Right forelimb (tissue), 1 donor: ENCODE data around the gene IL1RAPL2.
"Not testable (repeated sequence)": the region's sequence is repeated elsewhere in the genome, so short reads cannot be mapped to it uniquely, and the experiment has no call there.

Experiments
- DNase-seq: peaks from one replicate; pipeline ENCODE4 v3.0.0-alpha.2; 2018

Gene IL1RAPL2

DNA sequence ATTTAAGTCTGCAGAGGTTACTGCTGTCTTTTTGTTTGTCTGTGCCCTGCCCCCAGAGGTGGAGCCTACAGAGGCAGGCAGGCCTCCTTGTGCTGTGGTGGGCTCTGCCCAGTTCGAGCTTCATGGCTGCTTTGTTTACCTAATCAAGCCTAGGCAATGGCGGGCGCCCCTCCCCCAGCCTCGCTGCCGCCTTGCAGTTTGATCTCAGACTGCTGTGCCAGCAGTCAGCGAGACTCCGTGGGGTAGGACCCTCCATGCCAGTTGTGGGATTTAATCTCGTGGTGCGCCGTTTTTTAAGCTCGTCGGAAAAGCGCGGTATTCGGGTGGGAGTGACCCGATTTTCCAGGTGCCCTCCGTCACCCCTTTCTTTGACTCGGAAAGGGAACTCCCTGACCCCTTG is 111.5 kb downstream of the IL1RAPL2 start:
- not testable (repeated sequence) for DNase-seq

DNA sequence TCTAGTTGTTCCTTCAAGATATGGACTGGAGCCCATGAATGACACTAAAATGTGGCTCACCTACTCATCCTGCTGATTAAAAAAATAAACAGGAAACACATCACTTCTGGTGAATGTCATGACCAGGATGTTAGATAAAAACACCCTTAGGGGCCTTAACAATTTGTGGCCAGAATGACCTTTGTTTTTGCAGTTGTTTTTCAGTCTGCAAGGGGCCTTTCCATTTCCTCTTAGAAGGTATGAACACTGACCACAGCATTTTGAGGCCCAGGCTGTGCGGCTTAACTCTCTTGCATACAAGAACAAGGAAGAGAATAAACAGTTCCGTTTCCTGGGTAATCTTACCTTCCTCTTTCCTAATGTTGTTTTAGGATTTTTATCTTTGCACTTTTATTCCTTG is 113.2 kb downstream of the IL1RAPL2 start:
- no peak for DNase-seq

DNA sequence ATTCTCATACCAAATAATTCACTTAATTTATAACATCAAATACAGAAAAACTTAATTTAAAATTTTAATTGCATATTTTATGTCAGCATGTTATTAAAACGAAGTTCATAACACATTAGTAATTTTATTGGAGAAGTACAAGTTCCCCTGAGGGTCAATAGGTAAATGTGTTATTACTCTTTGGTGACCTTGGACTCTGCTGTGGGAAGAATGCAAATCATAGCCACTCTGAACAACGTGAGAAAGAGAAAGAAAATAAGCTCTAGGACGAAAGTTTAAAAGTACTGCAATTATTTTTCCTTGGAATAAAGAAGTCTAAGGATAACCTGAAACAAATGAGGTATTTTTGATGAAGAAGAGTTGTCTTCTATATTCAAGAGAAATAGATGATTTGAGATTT is 115.2 kb downstream of the IL1RAPL2 start:
- DNase-seq, result no peak

DNA sequence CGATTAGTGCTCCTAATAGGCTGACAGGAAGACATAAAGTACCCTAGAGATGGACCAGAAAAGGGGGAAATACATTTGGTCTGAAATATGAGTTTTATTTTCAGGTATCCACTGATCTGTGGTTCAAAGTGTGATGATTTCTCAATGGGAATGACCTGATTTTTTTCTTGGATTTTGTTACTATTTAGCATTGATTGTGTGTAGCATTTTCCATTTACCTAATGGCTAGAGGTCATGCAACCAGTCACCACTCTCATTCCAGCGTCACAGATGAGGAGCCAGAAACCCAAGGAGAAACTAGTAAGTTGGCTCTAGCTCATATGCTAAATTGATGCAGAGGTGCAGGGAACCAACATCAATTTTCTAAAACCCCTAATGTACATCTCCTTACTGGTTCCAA is 118.1 kb downstream of the IL1RAPL2 start:
- no peak for DNase-seq

DNA sequence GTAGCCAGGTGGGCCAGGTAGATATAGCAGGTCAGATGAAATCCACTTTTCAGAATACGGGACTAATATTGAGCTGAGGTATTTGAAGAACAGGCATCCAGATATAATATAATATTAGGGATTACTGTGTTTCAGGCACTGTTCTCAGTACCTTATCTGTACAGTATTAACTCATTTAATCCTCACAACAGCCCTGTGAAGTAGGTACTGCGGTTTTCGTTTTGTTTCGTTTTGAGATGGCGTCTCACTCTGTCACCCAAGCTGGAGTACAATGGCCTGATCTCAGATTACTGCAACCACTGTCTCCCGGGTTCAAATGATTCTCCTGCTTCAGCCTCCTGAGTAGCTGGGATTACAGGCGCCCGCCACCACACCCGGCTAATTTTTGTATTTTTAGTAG is 129.6 kb downstream of the IL1RAPL2 start:
- no peak for DNase-seq

DNA sequence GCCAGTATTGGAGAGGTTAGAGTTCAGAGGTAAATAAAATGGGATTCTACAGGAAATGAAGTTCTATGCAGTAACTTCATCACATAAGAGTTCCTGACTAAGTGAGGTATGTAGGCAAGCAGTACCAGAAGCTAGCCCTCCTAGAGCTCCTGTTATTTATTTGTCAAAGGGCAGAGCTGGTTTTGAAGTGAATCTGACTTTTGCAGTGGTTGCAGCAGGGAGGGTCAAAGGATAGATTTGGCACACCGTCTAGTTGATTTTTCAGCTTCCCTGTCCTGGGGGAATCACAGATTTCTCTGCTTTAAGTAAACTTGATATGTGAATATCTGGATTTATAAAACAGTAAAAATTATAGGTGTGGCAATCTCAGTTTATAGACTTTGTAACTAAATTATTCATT is 130.7 kb downstream of the IL1RAPL2 start:
- DNase-seq, result no peak

DNA sequence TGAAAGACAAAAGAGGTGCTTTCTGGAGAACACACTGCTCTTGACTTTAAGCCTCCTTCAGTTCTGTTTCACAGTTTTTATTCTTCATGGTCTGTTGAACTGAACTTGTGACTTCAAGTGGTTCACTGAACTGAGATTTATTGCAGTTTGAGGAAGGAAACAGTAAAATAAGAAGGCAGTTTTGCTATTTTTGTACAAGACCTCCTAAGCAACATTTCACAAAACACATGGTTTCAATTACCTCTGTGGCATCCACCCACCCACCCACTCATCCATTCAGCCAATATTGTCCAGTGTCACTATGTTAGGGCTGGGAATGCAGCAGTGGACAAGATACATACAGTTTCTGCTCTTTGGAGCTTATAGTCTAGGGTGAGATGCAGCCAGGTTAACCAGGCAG is 131.3 kb downstream of the IL1RAPL2 start:
- DNase-seq, result peak; percentile 37

DNA sequence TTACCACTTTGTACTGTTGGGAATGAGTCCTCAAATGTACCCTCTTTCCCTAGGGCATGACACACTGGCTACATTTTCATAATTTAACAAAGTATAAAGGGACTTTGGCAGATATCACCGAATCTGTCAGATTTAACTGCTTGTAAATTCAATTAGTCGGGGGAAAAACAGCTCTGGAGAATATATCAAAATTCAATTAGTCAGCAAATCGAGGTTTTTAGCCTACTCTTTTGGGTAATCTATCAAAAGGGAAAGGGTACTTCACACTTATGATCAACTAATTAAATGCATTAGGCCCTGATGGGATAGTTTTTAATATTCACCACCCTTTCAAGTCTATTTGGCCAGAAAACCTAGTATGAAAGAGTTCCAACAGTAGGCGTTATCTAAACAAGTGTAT is 141.0 kb downstream of the IL1RAPL2 start:
- DNase-seq, result no peak

DNA sequence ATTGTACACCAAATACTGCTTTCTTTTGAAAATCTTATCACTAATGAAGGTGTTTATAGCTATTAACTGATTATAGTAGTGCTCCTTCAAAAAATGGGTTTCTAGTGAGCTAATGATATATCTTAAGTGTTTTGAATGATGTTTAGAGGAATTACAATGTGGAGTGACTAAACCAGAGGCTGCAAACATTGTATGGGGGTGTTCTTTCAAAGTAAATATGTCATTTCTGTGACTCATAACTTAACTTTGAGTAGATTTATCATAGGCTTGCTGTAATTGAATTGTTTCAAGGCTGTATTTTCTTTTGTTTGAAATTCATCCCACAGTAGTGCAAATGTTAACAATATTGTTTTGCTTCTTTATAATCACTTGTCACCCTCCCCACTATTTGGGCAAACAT is 141.6 kb downstream of the IL1RAPL2 start:
- DNase-seq, result no peak

DNA sequence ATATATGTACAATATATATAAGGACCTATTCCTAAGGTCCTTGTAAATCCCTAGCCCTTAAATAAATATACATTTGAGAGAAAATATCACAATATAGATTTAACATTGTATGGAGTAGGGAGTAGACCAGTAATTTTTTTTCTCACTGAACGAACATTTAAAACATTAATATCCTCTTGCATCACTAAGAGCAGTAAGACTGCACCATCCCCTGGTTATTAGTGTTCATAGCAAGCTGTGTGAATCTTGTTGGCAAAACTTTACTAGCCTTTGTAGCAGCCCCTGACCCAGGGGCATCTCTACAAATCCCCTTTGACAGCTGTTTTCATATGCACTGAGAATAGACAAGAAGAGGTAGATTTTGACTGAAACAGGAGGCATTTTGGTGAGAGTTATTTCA is 146.5 kb downstream of the IL1RAPL2 start:
- DNase-seq, result no peak

DNA sequence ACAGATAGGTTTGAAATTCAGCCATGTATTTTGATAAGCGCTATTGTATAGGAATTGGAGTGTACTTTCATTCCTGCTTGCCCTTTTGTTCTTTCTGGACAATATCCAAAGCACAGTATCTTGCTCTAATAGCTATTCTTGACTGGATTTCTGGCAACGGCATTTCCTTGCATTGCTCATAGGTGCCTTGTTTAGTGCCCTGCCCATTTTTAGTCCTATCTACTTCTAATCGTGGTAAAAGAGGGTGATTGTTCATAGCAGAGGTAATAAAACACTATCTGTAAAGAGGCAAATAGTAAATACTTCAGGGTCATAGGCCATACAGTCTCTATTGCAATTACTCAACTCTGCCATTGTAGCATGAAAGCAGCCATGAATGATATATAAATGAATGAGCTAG is 155.9 kb downstream of the IL1RAPL2 start:
- no peak for DNase-seq

DNA sequence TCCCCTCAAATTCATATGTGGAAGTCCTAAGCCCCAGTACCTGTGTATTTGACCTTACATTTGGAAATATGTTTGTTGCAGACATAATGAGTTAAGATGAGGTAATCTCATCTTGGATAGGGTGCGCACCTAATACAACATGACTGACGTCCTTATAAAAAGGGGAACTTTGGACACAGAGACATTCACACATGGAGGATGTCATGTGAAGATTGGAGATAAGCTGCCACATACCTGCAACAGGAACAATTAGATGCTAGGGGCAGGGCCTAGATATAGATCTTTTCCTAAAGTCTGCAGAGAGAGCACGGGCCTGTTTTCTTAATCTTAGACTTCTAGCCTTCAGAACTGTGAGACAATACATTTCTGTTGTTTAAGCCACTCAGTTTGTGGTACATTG is 162.5 kb downstream of the IL1RAPL2 start:
- no peak for DNase-seq

DNA sequence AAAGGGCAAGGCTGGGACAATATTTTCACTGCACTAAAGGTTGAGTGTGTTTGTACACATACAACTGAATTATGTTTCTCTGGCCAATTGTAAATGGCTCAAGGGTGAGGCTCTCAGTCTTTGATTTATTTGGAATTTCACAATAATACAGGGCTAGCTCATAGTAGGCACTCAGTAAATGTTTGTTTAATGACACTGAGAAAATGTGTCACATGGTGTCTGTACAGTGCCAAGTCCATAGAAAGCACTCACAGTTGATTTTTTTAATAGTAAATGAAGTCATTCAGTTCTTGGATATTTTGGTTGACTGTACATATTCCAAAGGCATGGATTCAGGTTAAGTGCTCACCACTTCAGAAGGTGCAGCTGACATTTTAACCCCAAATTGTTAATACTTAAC is 176.4 kb downstream of the IL1RAPL2 start:
- no peak for DNase-seq

DNA sequence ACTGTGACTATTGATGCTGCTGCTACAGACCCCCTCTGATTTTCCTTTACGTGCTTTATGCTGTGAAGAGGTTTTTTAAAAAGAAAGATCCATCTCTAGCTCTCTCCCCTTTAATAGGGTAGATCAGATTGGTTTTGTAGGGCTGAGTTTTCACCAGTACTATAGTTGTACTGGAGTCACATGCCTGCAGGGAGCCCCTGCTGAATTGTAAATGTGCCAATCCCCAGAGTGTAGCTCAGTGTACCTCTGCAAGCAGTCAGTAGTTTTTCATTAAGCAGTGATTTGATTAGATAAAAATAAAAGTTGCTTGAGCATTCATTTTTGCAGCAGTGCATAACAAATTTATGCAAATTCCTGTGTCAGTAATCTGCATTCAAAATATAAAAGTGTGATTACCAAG is 179.2 kb downstream of the IL1RAPL2 start:
- DNase-seq, result no peak

DNA sequence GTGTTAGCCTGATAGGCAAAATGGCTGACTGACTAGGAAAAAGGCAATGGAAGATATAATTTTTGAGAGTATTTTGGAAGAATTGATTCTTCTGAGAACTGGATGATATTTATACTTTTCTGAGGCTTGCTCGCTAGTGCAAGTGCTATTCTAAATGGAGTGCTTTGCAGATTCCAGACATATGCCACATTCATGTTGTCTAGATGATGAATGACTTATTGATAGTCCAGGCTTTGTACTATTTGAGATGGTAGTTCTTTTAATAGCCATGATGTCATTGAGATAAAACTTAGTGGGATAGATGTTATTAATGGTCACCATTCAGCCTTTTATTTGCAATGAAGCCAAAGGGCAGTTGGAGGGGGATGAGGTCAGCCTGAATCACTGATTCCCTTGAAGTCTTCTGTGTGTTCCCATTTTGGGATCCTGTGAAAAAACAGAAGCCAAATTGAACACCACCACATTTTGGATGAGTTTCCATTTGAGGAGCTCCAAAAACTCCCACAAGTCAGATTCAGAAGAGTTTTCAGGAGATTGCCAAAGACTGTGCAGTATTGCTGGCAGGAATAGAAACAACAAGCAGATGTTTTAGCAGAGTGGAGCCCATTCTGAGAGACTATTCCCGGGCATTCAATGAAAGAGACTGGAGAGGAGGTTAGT is 184.1 kb downstream of the IL1RAPL2 start:
- DNase-seq, result peak; percentile 30

DNA sequence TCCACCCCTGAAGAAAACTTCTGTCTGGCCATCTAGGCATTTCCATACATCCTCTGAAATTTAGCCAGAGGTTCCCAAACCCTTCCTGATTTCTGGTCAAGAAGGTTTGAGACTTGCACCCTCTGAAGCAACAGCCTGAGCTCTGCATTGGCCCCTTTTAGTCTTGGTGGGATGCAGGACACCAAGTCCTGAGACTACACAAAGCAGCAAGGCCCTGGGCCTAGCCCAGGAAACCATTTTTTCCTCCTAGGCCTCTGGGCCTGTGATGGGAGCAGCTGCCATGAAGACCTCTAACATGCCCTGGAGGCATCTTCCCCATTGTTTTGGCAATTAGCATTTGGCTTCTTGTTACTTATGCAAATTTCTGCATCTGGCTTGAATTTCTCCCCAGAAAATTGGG is 196.6 kb downstream of the IL1RAPL2 start:
- no peak for DNase-seq

DNA sequence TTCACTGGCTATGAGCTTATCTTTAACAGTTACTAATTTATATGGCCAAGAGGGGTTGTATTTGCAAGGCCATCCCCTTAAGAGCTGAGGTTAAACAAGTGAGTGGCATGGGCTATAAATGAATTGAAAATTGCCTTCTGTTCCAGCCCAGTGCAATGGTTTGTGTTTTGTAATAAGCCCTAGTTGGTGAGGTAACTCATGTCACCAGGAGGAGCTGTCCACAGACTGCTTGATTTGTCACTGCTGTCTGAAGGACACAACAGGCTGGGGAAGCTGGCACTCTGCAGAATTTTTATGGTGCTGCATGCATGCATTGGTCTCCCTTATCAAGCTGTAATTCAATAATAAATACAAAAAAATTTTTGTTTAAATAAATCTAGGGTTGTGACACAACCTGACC is 223.8 kb downstream of the IL1RAPL2 start:
- no peak for DNase-seq

DNA sequence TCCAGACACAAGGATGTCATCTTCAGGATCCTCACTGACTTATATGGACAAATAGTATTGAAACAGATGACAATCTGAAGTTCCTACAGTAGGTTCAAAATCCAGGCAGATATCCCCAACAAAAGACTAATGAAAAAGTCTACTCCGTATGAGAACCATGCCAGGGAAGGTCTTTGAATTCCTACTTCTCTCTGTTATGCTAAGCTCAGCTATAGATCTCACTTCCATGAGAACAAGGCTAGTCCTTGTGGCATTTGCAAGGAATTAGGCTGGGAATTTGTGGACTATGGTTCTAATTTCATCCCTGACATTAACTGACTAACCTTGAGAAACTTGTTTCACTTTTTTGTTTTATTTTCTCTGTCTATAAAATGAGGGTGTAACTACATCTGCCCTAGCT is 229.8 kb downstream of the IL1RAPL2 start:
- no peak for DNase-seq

DNA sequence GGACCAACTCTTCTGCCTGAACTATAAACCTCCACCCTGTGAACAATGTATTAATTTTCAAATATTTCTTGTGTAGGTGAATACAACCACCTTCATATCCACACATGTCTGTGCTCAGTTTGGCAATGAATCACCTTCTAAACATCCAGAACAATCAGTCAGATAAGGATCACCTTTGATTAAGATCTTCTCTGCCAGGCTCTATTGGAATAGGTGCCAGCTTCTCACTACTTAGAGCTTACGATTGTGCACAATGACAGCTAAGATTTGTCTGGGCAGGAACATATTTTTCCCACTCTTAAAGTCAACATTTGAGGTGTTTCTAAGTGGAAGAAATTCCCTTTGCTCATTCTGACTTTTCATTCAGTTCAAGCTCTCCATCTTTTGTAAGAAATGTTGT is 237.2 kb downstream of the IL1RAPL2 start:
- no peak for DNase-seq

DNA sequence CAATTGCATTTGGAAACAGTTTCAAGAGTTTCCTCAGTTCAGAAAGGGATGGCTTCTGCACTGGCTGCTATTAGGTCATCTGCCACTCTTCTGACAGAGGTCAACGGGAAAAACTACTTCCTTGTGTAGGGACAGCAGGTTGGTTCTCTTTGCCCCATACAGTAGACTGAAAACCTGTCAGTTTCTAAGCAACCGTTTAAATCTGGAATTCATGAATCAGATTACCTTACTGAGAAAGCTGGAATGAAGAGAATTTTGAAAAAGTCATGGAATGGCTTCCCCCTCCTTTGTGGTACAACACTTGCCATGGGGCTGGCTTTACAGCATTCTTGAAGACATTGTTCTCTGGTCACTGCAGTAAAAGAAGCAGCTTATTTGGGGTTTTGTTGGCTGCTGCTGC is 240.3 kb downstream of the IL1RAPL2 start:
- no peak for DNase-seq

DNA sequence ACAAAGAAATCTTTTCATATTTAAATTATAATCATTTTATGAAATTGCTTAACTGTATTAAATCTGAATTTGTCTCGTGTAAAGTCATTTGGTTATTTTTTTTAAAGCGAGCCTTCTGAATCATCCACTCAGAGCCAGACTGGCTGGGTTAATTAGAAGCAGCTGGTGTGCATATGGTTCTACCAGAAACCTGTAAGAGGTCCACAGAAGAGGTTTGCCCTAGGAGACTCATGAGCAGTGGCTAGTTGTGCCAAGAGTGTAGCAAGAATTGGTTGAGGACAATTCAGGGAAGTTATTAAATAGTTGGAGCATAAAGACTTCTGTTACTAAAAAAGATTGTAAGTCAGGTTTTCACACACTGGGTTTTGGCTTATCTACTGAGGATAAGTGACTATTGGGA is 267.4 kb downstream of the IL1RAPL2 start:
- DNase-seq, result no peak

DNA sequence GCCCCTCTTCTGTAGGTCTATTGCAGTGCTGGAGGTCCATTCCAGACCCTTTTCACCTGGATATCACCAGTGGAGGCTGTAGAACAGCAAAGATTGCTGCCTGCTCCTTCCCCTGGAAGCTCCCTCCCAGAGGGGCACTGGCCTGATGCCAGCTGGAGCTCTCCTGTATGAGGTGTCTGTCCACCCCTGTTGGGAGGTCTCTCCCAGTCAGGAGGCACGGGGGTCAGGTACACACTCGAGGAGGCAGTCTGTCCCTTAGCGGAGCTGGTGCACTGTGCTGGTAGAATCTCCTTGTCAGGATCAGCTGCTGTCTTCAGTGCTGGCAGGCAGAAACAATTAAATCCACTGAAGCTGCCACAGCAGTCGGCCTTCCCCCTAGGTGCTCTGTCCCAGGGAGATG is 276.6 kb downstream of the IL1RAPL2 start:
- DNase-seq, result no peak

DNA sequence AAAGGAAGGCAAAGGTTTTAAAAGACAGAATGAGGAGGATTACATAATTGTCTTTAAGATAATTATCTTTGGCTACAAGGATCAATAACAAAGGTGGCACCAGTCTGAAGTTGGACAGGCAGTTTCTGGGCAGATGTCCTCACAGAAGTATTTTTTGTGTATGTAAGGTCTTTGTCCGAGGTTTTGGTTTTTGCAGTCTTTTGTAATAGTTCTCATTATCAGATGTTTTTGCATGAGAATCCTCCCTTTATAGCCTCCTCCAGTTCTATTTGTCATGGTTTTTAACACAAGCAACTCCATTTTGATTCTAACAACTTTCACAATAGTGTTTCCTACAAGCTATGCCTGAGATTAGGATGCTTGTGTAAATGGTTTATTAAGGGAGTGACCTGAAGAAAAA is 286.2 kb downstream of the IL1RAPL2 start:
- no peak for DNase-seq

DNA sequence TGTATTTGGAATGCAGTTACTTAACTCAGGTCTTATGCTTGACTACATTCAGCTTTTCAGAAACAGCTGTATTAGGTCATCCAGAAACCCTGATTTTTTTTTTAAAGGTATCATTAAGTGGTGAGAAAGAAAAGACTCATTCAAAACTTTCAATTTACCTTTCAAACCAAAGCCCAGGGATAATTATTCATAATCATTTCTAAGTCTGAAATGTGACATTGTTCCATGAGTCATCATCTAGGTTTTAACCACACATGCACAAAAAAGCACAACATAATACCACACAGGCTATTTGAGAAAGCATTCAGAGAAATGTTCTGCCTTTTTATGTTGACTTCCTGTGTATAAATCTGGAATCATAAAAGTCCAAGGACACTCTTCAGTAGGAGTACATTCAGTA is 288.2 kb downstream of the IL1RAPL2 start:
- no peak for DNase-seq

DNA sequence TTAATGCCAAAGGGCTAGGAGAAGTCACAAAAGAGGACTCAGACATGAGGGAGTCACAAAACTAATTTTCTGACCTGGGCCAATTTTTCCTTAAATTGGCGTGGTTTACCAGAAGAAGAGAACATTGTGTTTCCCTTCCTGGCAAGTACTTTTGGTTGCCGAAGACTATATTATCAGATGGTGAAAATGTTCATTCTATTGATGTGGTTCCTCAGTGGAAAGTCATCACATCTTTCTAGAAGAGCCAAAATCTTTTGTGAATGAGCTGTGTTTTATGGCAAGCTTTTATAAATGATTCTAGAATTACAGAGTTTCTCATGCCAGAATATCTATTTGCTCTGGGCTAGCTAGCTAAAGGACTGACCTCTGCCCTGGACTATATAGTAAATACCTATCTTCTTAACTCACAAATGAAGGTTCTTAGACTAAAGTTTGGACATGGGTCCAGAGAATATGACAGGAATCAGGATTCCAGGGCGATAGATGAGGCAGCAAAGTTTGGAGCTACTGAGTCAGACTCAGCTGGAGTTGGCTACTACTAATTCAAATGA is 288.9 kb downstream of the IL1RAPL2 start:
- no peak for DNase-seq
